H9 (cell line): ENCODE measurements around the gene CLPTM1L. TPM values are rescaled to one million over a fixed set of nuclear protein-coding genes. Genes with fewer than 3 reads are reported as not detected.

Experiments
- DNase-seq: peaks from one replicate; pipeline ENCODE4 v3.0.0-alpha.2; 2017
- H2AFZ ChIP-seq: one replicate; pipeline ENCODE4 v1.6.1; 2013; ENCODE audit warnings: mild to moderate bottlenecking, low read length, control low read depth, moderate library complexity
- H2AK5ac ChIP-seq: 2 replicates; pipeline ENCODE4 v1.6.1; 2013; ENCODE audit warnings: low read length, control low read depth, mixed read lengths; ENCODE audit not compliant: insufficient read length
- H2BK120ac ChIP-seq: one replicate; pipeline ENCODE4 v1.6.1; 2013; ENCODE audit warnings: low read depth, mild to moderate bottlenecking, low read length, control low read depth, inconsistent platforms; ENCODE audit not compliant: poor library complexity, severe bottlenecking
- H2BK12ac ChIP-seq: 2 replicates; pipeline ENCODE4 v1.6.1; 2013; ENCODE audit warnings: low read length, control low read depth, mixed read lengths, low read depth; ENCODE audit not compliant: insufficient read length
- H2BK15ac ChIP-seq: 2 replicates; pipeline ENCODE4 v1.6.1; 2013; ENCODE audit warnings: low read depth, low read length, control low read depth
- H2BK20ac ChIP-seq: one replicate; pipeline ENCODE4 v1.6.1; 2013; ENCODE audit warnings: low read depth, mild to moderate bottlenecking, low read length, control low read depth, inconsistent platforms; ENCODE audit not compliant: poor library complexity, severe bottlenecking
- H2BK5ac ChIP-seq: 2 replicates; pipeline ENCODE4 v1.6.1; 2013; ENCODE audit warnings: low read length, control low read depth, mixed read lengths; ENCODE audit not compliant: insufficient read length
- H3K14ac ChIP-seq: 2 replicates; pipeline ENCODE4 v1.6.1; 2013; ENCODE audit warnings: low read length, control low read depth; ENCODE audit not compliant: insufficient read depth
- H3K18ac ChIP-seq: 2 replicates; pipeline ENCODE4 v1.6.1; 2013; ENCODE audit warnings: low read depth, mild to moderate bottlenecking, mixed read lengths, low read length, control low read depth; ENCODE audit not compliant: insufficient read length
- H3K23ac ChIP-seq: 2 replicates; pipeline ENCODE4 v1.6.1; 2013; ENCODE audit warnings: low read length, control low read depth, mixed read lengths, low read depth; ENCODE audit not compliant: insufficient read length
- H3K23me2 ChIP-seq: 2 replicates; pipeline ENCODE4 v1.6.1; 2013; ENCODE audit warnings: low read depth, mild to moderate bottlenecking, mixed read lengths, low read length, control low read depth; ENCODE audit not compliant: insufficient read length, poor library complexity, severe bottlenecking
- H3K27ac ChIP-seq: 2 replicates; pipeline ENCODE4 v1.5.1; 2013; ENCODE audit warnings: low read length, control low read depth, mixed read lengths, low read depth; ENCODE audit not compliant: insufficient read length
- H3K27me3 ChIP-seq: 2 replicates; pipeline ENCODE4 v1.6.1; 2013; ENCODE audit warnings: low read length, control low read depth, inconsistent platforms; ENCODE audit not compliant: insufficient read depth
- H3K4ac ChIP-seq: 2 replicates; pipeline ENCODE4 v1.6.1; 2013; ENCODE audit warnings: low read depth, mild to moderate bottlenecking, control low read depth, inconsistent platforms, low read length, moderate library complexity
- H3K4me1 ChIP-seq: 2 replicates; pipeline ENCODE4 v1.6.1; 2013; ENCODE audit warnings: low read length, control low read depth, inconsistent platforms; ENCODE audit not compliant: insufficient read depth
- H3K4me2 ChIP-seq: 2 replicates; pipeline ENCODE4 v1.6.1; 2013; ENCODE audit warnings: low read length, control low read depth, mixed read lengths; ENCODE audit not compliant: insufficient read length, insufficient read depth
- H3K56ac ChIP-seq: 2 replicates; pipeline ENCODE4 v1.6.1; 2013; ENCODE audit warnings: low read depth, mild to moderate bottlenecking, mixed read lengths, low read length, control low read depth; ENCODE audit not compliant: insufficient read length
- H3K79me1 ChIP-seq: 2 replicates; pipeline ENCODE4 v1.6.1; 2013; ENCODE audit warnings: low read depth, mild to moderate bottlenecking, moderate library complexity, low read length, control low read depth, inconsistent platforms; ENCODE audit not compliant: insufficient read depth, poor library complexity, severe bottlenecking
- H3K79me2 ChIP-seq: 2 replicates; pipeline ENCODE4 v1.6.1; 2013; ENCODE audit warnings: low read length, control low read depth, inconsistent platforms; ENCODE audit not compliant: insufficient read depth
- H3K9ac ChIP-seq: 2 replicates; pipeline ENCODE4 v1.6.1; 2013; ENCODE audit warnings: low read length, control low read depth, mixed read lengths; ENCODE audit not compliant: insufficient read length; ENCODE audit errors: extremely low read depth
- H3K9me3 ChIP-seq: one replicate; pipeline ENCODE4 v1.6.1; 2013; ENCODE audit warnings: low read depth, low read length, inconsistent platforms; ENCODE audit not compliant: control insufficient read depth
- H3T11ph ChIP-seq: one replicate; pipeline ENCODE4 v1.6.1; 2013; ENCODE audit warnings: mild to moderate bottlenecking, low read length, control low read depth, inconsistent platforms
- H4K20me1 ChIP-seq: one replicate; pipeline ENCODE4 v1.6.1; 2013; ENCODE audit not compliant: control insufficient read depth, insufficient read length, insufficient read depth
- H4K5ac ChIP-seq: 2 replicates; pipeline ENCODE4 v1.6.1; 2013; ENCODE audit warnings: low read depth, mild to moderate bottlenecking, mixed read lengths, low read length, control low read depth; ENCODE audit not compliant: insufficient read length
- H4K8ac ChIP-seq: replicated peaks from 2 replicates; pipeline ENCODE4 v1.6.1; 2013; ENCODE audit warnings: low read length, control low read depth, mixed read lengths, low read depth; ENCODE audit not compliant: insufficient read length
- H4K91ac ChIP-seq: 2 replicates; pipeline ENCODE4 v1.6.1; 2013; ENCODE audit warnings: low read depth, mild to moderate bottlenecking, moderate library complexity, mixed read lengths, low read length, control low read depth; ENCODE audit not compliant: insufficient read length
- H3K27ac Mint-ChIP-seq, 3 experiments: 2 replicates in 2 of 3; 3 replicates in 1 of 3; pipeline ENCODE4 v1.8.0; 2020 to 2021; ENCODE audit warnings: mixed read lengths in 3 of 3, mild to moderate bottlenecking in 1 of 3, moderate library complexity in 1 of 3
- H3K27me3 Mint-ChIP-seq: 2 replicates; pipeline ENCODE4 v1.8.0; 2021; ENCODE audit warnings: low read depth, mild to moderate bottlenecking, moderate library complexity, mixed read lengths
- H3K36me3 Mint-ChIP-seq, 3 experiments: 2 replicates in 2 of 3; 3 replicates in 1 of 3; pipeline ENCODE4 v1.8.0; 2020 to 2021; ENCODE audit warnings: low read depth in 3 of 3, mixed read lengths in 3 of 3; ENCODE audit not compliant: insufficient read depth in 1 of 3
- H3K4me1 Mint-ChIP-seq, 2 experiments: 2 replicates each; pipeline ENCODE4 v1.8.0; 2020; ENCODE audit warnings: mixed read lengths in 2 of 2
- H3K4me3 Mint-ChIP-seq, 2 experiments: 2 replicates in 1 of 2; 3 replicates in 1 of 2; pipeline ENCODE4 v1.8.0; 2020 to 2021; ENCODE audit warnings: mild to moderate bottlenecking in 2 of 2, mixed read lengths in 2 of 2, moderate library complexity in 1 of 2
- H3K9me3 Mint-ChIP-seq, 2 experiments: 2 replicates in 1 of 2; 3 replicates in 1 of 2; pipeline ENCODE4 v1.8.0; 2020; ENCODE audit warnings: mild to moderate bottlenecking in 2 of 2, mixed read lengths in 2 of 2, moderate library complexity in 1 of 2
- CTCF ChIP-seq: fragments of 200-600 bp; sonication (generic); conservative IDR thresholded peaks from 3 replicates; pipeline ENCODE4 v1.8.0; 2021; ENCODE audit warnings: antibody characterized with exemption, mild to moderate bottlenecking
- WGBS: extraction: QIAGEN DNeasy Blood & Tissue Kit; methylation state at CpG from one replicate; pipeline ENCODE4 v1.1.7; 2013; ENCODE audit warnings: missing lambda C conversion rate, low lambda C conversion rate, mixed read lengths; ENCODE audit not compliant: insufficient read length; ENCODE audit errors: extremely low coverage; 5-methylcytosine and 5-hydroxymethylcytosine counted together
- total RNA-seq: library from RNA; stranded (reverse); gene quantifications from 2 replicates; pipeline ENCODE4 v1.2.1, GENCODE V29; 2021

Gene CLPTM1L
- total RNA-seq, 1 experiment from 2014 or later = 108 TPM

GRCh38 chr5:1312993-1313833 lies 31.7 kb downstream of the CLPTM1L start:
- no peak overlapping the region for H3K18ac ChIP-seq
- Mint-ChIP-seq H3K27ac (peak overlapping the region in 1 of 3 experiments; percentile 44; a peak in 1 of 7 replicates), H3K9me3 (peaks cover 8 to 17% of the 10 kb centered on the region in 2 experiments), H3K4me3 (no peak overlapping the region), H3K36me3 (peaks cover 5 to 14% (median 14%) of the 10 kb centered on the region in 3 experiments; a peak in 5 of 7 replicates), H3K27me3 (peaks cover 12% of the 10 kb centered on the region), H3K4me1 (peaks cover 24 to 33% of the 10 kb centered on the region in 2 experiments)
- H2AK5ac ChIP-seq = no peak overlapping the region
- no peak overlapping the region for H4K91ac ChIP-seq
- no peak overlapping the region for H3K23ac ChIP-seq
- no peak overlapping the region for H3K9ac ChIP-seq
- no peaks in the 10 kb centered on the region for H3K79me2 ChIP-seq
- H3K23me2 ChIP-seq = no peaks in the 10 kb centered on the region
- H2BK15ac ChIP-seq = no peak overlapping the region
- no peak overlapping the region for H3K56ac ChIP-seq
- no peak overlapping the region for H2AFZ ChIP-seq
- no peak overlapping the region for H2BK5ac ChIP-seq
- TF ChIP-seq CTCF = no peak
- no peak overlapping the region for H2BK12ac ChIP-seq
- H4K20me1 ChIP-seq = no peaks in the 10 kb centered on the region
- no peak overlapping the region for H3K14ac ChIP-seq
- peak; percentile 20 for DNase-seq
- no peak overlapping the region for H3K4me2 ChIP-seq
- no peak overlapping the region for H3K27ac ChIP-seq
- no peak overlapping the region for H3T11ph ChIP-seq
- H4K5ac ChIP-seq = no peak overlapping the region
- H3K79me1 ChIP-seq = no peaks in the 10 kb centered on the region
- H3K4me1 ChIP-seq = peaks cover 2% of the 10 kb centered on the region; the same call in 1 of the 2 replicates
- no CpG with 5 or more reads among the region's 25 CpGs for WGBS
- H2BK120ac ChIP-seq = no peak overlapping the region
- H3K27me3 ChIP-seq = no peaks in the 10 kb centered on the region
- no peak overlapping the region for H4K8ac ChIP-seq
- H3K4ac ChIP-seq = no peak overlapping the region
- no peaks in the 10 kb centered on the region for H3K9me3 ChIP-seq
- H2BK20ac ChIP-seq = no peak overlapping the region
